GM23338 (cell line): Measurements from ENCODE around the gene CTTN.
A peak's percentile ranks its signal among the peaks of the same experiment; 100 is the strongest.

Experiments
- CREB1 ChIP-seq: fragments of 250-450 bp; sonication (Bioruptor Pico); IDR thresholded peaks from 2 replicates; pipeline ENCODE4 v1.5.0; 2020; ENCODE audit warnings: low read depth, mild to moderate bottlenecking, moderate library complexity
- CTCF ChIP-seq, 2 experiments: fragments of 200-600 bp in 1 of 2; sonication (generic) in 1 of 2; conservative IDR thresholded peaks; 2 replicates each; pipeline versions ENCODE4 v1.5.1 to v1.6.1; 2016 to 2017; ENCODE audit warnings: antibody characterized with exemption in 2 of 2, low read depth in 2 of 2, mild to moderate bottlenecking in 2 of 2, moderate library complexity in 1 of 2
- ETS1 ChIP-seq: IDR thresholded peaks from 2 replicates; pipeline ENCODE4 v1.6.1; 2016; ENCODE audit warnings: antibody characterized with exemption
- EZH2 ChIP-seq: fragments of 200-600 bp; sonication (generic); IDR thresholded peaks from one replicate; pipeline ENCODE4 v1.8.0; 2017; ENCODE audit warnings: antibody characterized with exemption, mild to moderate bottlenecking, low read depth; ENCODE audit not compliant: unreplicated experiment
- EZH2phosphoT487 ChIP-seq: fragments of 200-600 bp; sonication (generic); IDR thresholded peaks from one replicate; pipeline ENCODE4 v1.8.1; 2018; ENCODE audit warnings: antibody characterized with exemption; ENCODE audit not compliant: unreplicated experiment
- JUNB ChIP-seq: IDR thresholded peaks from one replicate; pipeline ENCODE4 v1.6.1; 2016; ENCODE audit warnings: antibody characterized with exemption; ENCODE audit not compliant: unreplicated experiment
- NANOG ChIP-seq: IDR thresholded peaks from 2 replicates; pipeline ENCODE4 v1.6.1; 2016; ENCODE audit warnings: antibody characterized with exemption, borderline replicate concordance
- POLR2AphosphoS5 ChIP-seq: IDR thresholded peaks from 2 replicates; pipeline ENCODE4 v1.6.1; 2016; ENCODE audit warnings: antibody characterized with exemption, low read depth
- REST ChIP-seq: IDR thresholded peaks from one replicate; pipeline ENCODE4 v1.6.1; 2018; ENCODE audit warnings: antibody characterized with exemption; ENCODE audit not compliant: unreplicated experiment
- STAT1 ChIP-seq: IDR thresholded peaks from one replicate; pipeline ENCODE4 v1.6.1; 2016; ENCODE audit warnings: antibody characterized with exemption; ENCODE audit not compliant: unreplicated experiment
- ZNF114 ChIP-seq: fragments of 250-450 bp; sonication (Bioruptor Pico); IDR thresholded peaks from 2 replicates; pipeline ENCODE4 v1.5.0; 2020; ENCODE audit warnings: mild to moderate bottlenecking, moderate library complexity
- ZNF331 ChIP-seq: fragments of 250-450 bp; sonication (Bioruptor Pico); IDR thresholded peaks from 2 replicates; pipeline ENCODE4 v1.5.0; 2020; ENCODE audit warnings: low read depth, mild to moderate bottlenecking, moderate library complexity
- ZNF462 ChIP-seq: fragments of 250-450 bp; sonication (Bioruptor Pico); IDR thresholded peaks from 2 replicates; pipeline ENCODE4 v1.5.0; 2020; ENCODE audit warnings: mild to moderate bottlenecking, moderate library complexity

- TF ChIP-seq CTCF (conservative IDR thresholded peaks at IDR 0.05; ENCODE audit: low read depth in 2 of 2) (peak; percentile 14 to 29; a peak in 2 of 4 replicates), POLR2AphosphoS5 (no peak), EZH2 (no peak), EZH2phosphoT487 (no peak), STAT1 (no peak), CREB1 (CRISPR knock-in tag) (no peak), REST (no peak), ETS1 (no peak), ZNF331 (CRISPR knock-in tag) (no peak), ZNF462 (no peak), JUNB (no peak), NANOG (no peak), ZNF114 (CRISPR knock-in tag) (no peak)
Measured at GRCh38 chr11:70415191-70415590, 16.9 kb downstream of the CTTN start.
